GM20000 (cell line): ENCODE measurements around the gene ZC3H18.

ENCODE experiments used
- DNase-seq: peaks from one replicate; pipeline ENCODE4 v3.0.0; 2012; ENCODE audit warnings: low spot score
- TF ChIP-seq, protein P1 (sequence below): IDR thresholded peaks from 2 replicates; pipeline ENCODE4 v1.5.1; 2012; ENCODE audit warnings: mild to moderate bottlenecking, control low read depth; ENCODE audit errors: extremely low read depth, missing control alignments

The ZC3H18 gene

DNA sequence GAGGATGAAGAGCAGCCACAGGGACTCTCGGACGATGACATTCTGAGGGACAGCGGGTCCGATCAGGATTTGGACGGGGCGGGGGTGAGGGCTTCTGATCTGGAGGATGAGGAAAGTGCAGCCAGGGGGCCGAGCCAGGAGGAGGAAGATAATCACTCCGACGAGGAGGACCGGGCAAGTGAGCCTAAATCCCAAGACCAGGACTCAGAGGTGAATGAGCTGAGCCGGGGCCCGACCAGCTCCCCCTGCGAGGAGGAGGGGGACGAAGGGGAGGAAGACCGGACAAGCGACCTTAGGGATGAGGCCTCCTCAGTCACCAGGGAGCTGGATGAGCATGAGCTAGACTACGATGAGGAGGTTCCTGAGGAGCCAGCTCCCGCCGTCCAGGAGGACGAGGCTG is 7.0 kb downstream of the ZC3H18 start:
- TF ChIP-seq, protein P1, sequence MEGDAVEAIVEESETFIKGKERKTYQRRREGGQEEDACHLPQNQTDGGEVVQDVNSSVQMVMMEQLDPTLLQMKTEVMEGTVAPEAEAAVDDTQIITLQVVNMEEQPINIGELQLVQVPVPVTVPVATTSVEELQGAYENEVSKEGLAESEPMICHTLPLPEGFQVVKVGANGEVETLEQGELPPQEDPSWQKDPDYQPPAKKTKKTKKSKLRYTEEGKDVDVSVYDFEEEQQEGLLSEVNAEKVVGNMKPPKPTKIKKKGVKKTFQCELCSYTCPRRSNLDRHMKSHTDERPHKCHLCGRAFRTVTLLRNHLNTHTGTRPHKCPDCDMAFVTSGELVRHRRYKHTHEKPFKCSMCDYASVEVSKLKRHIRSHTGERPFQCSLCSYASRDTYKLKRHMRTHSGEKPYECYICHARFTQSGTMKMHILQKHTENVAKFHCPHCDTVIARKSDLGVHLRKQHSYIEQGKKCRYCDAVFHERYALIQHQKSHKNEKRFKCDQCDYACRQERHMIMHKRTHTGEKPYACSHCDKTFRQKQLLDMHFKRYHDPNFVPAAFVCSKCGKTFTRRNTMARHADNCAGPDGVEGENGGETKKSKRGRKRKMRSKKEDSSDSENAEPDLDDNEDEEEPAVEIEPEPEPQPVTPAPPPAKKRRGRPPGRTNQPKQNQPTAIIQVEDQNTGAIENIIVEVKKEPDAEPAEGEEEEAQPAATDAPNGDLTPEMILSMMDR, result no peak
- no peak for DNase-seq

DNA sequence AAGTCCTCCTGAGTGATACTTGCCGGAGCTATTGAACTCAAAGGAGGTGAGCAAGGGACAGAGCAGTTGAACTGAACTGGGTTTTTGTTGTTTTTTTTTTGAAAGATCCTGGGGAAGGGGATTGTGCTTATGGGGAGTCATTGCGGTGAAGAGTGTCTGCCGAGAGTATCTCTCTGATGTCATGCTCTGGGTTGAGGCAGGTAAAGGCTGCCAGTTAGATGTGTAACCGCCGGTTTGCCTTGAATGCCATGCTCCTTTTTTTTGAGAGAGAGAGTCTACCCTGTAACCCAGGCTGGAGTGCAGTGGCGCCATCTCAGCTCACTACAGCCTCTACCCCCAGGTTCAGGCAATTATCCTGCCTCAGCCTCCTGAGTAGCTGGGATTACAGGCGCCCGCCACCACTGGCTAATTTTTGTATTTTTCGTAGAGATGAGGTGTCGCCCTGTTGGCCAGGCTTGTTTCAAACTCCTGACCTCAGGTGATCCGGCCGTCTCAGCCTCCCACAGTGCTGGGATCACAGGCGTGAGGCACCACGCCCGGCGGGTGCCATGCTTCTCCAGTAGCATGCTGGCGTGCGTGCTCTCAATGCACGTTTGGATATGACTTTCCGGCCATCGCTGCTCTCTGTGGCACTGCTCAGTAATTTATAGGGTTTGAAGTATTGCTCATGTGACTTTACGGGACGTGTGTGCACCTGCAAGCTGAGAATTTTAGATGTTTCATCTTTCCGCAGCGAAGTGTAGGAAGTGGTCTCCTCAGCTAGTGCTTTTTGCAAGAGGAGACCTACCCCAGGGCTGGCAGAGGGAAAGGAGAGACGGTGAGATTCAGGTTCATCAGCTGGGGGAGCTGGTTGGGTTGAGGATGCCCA is 8.5 kb downstream of the ZC3H18 start:
- DNase-seq, result no peak
- TF ChIP-seq, protein P1, result no peak

DNA sequence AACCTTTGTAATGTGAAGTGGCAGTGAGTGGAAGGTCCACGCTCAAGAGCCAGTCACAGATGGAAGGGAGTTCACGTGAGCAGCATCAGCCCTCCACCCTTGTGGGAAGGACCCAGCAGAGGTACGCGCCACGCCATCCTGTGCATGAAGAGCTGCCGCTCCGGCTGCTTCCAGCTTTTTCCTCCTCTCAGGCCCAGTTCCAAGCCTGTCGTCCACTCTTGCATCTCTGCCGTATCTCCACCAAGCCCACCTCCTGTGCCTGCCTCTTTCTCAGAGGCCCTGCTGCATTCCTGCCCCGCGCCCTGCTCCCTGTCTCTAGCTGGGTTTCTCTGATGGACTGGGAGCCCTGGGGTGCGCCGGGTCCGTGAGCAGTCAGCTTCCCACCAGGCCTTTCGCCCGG is 10.2 kb downstream of the ZC3H18 start:
- no peak for DNase-seq

DNA sequence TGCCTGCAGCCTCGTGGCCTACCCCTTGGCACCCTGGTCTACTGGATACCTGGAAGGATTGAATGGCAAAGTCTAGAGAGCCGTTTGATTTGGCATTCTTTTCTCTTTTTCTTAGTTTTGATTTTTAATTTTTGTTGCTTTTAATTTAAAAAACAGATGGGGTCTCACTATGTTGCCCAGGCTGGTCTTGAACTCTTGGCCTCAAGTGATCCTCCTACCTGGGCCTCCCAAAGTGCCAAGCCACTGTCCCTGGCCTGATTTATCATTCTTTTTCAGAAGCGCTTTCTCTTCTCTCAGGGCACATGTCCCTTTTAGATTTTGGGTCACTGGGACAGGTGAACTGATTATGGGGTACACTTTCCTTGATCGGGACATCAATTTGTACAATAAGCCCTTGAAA is 10.8 kb downstream of the ZC3H18 start:
- DNase-seq, result no peak
- TF ChIP-seq, protein P1, result no peak

More for the DNA sequence above, 10.2 kb downstream of the ZC3H18 start:
- TF ChIP-seq, protein P1, result no peak

DNA sequence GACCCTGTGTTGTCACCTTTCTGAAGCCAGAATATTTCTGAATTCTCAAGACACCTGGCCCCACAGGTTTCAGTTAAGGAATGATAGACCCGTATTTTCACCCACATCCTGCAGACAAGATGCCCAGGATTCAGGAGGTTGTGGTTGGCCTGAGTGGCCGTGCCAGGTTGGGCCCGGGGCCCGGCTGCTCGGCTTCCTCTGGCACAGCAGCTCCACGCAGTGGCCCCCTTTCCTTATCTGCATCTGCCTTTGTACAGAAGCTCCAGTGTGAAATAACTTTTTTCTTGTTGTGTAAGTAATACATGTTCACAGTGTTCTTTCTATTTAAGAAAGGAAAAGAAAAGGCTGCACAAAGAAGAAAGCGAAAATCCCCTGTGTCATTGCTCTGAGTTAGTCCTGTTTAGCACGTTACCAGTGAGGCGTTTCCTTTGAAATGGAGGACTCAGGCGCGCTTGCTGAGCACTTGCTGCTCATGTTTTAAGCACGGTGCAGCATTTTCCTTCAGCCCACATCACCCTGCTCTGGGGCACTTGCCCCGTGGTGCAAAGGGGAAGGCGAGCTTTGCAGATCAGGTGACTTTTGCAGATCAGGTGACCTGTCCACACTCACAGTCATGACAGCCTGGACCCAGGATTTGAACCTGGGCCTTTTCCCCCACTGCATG is 12.8 kb downstream of the ZC3H18 start:
- DNase-seq, result no peak
- TF ChIP-seq, protein P1, result no peak

DNA sequence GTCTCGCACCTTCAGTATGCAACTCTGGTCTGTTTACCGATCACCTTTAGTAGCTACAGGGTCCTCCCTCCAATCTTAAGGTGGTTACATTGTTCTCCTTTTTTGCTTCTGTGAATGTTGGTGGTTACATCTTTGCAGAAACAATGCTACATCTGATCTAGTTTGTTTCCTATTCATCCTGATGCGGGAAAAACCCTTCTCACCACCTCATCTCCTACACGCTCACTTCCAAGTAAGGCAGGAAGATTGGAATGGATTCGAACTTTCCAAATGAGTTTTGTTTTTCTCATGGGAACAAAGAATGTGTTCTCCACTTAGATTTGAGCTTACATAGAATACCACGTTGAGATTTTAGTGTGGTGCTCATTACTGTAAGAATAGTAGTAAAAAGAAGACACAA is 14.5 kb downstream of the ZC3H18 start:
- TF ChIP-seq, protein P1, result no peak
- no peak for DNase-seq

DNA sequence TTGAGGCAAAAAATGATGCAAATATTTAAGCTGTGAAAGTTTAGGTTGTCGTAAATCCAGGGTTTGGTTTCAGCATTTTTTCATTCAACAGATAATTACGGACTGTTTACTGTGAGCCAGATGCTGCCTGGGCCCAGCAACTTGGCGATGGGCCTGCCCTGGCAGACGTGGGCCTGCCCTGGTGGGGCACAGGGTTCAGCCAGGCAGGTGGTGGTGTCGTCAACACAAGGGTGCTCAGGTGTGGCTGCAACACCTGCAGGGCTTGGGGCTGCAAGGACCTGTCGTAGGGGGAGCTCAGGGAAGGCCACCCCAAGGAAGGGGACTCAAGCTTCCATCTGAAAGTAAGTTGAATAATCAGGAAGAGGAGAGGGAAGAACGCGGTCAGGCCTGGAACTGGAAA is 15.1 kb downstream of the ZC3H18 start:
- TF ChIP-seq, protein P1, result no peak
- no peak for DNase-seq
